DND-41 (cell line): ENCODE data around the gene PRKAR2A.
"Not testable (repeated sequence)": the region's sequence is repeated elsewhere in the genome, so short reads cannot be mapped to it uniquely, and the experiment has no call there.

ENCODE experiments used
- ATAC-seq: fragments of 200-7000 bp; cut with Tn5 transposase; 3 replicates; pipeline ENCODE4 v1.9.1; 2021; ENCODE audit warnings: low read depth; ENCODE audit not compliant: insufficient read depth
- DNase-seq: peaks from one replicate; pipeline ENCODE4 v3.0.0-alpha.2; 2020
- H2AFZ ChIP-seq: 2 replicates; pipeline ENCODE4 v1.6.0; 2012; ENCODE audit warnings: low read depth, low read length
- H3K27ac ChIP-seq: 2 replicates; pipeline ENCODE4 v1.5.1; 2012; ENCODE audit warnings: low read length, inconsistent platforms
- H3K27me3 ChIP-seq: fragments of 200-600 bp; sonication (generic); 2 replicates; pipeline ENCODE4 v1.6.0; 2012; ENCODE audit warnings: low read length, mild to moderate bottlenecking, inconsistent platforms; ENCODE audit not compliant: insufficient read depth, poor library complexity
- H3K36me3 ChIP-seq: 2 replicates; pipeline ENCODE4 v1.5.1; 2012; ENCODE audit warnings: low read length, inconsistent platforms; ENCODE audit not compliant: insufficient read depth
- H3K4me1 ChIP-seq: 2 replicates; pipeline ENCODE4 v1.5.1; 2012; ENCODE audit warnings: mild to moderate bottlenecking, low read length; ENCODE audit not compliant: insufficient read depth
- H3K4me2 ChIP-seq: 2 replicates; pipeline ENCODE4 v1.6.0; 2012; ENCODE audit warnings: mild to moderate bottlenecking, moderate library complexity, low read length, inconsistent platforms; ENCODE audit not compliant: insufficient read depth
- H3K4me3 ChIP-seq, 2 experiments: fragments of 200-600 bp in 1 of 2; shearing (Covaris generic) in 1 of 2; 2 replicates each; pipeline ENCODE4 v1.5.1; 2012 to 2016; ENCODE audit warnings: inconsistent platforms in 2 of 2, low read length in 2 of 2, mild to moderate bottlenecking in 2 of 2, low read depth in 1 of 2, moderate library complexity in 1 of 2
- H3K79me2 ChIP-seq: 2 replicates; pipeline ENCODE4 v1.6.0; 2012; ENCODE audit warnings: low read length, inconsistent platforms; ENCODE audit not compliant: insufficient read depth
- H3K9ac ChIP-seq: 2 replicates; pipeline ENCODE4 v1.6.0; 2012; ENCODE audit warnings: low read depth, mild to moderate bottlenecking, inconsistent platforms, low read length, moderate library complexity
- H3K9me3 ChIP-seq: 2 replicates; pipeline ENCODE4 v1.5.1; 2012; ENCODE audit warnings: low read length, moderate library complexity, mild to moderate bottlenecking, inconsistent platforms; ENCODE audit not compliant: insufficient read depth, severe bottlenecking
- H4K20me1 ChIP-seq: 2 replicates; pipeline ENCODE4 v1.6.0; 2012; ENCODE audit warnings: low read length; ENCODE audit not compliant: insufficient read depth
- CTCF ChIP-seq: IDR thresholded peaks from 2 replicates; pipeline ENCODE4 v1.5.1; 2012; ENCODE audit warnings: borderline replicate concordance, low read length, moderate library complexity, mild to moderate bottlenecking; ENCODE audit not compliant: poor library complexity, severe bottlenecking; ENCODE audit errors: extremely low read depth
- EZH2 ChIP-seq: IDR thresholded peaks from 3 replicates; pipeline ENCODE4 v1.6.1; 2012; ENCODE audit warnings: borderline replicate concordance, low read depth, mild to moderate bottlenecking, moderate library complexity, low read length, inconsistent platforms; ENCODE audit not compliant: severe bottlenecking

The PRKAR2A gene

GRCh38 chr3:48804930-48805329 is 42.7 kb downstream of the PRKAR2A start:
- H3K79me2 ChIP-seq = no peaks in the 10 kb centered on the region
- H3K27ac ChIP-seq = no peak overlapping the region
- TF ChIP-seq EZH2 (no peak), CTCF (no peak)
- no peak for ATAC-seq
- H3K9me3 ChIP-seq = no peaks in the 10 kb centered on the region
- H3K36me3 ChIP-seq = no peaks in the 10 kb centered on the region
- H3K4me3 ChIP-seq = no peak overlapping the region
- H2AFZ ChIP-seq = no peak overlapping the region
- no peak for DNase-seq
- H4K20me1 ChIP-seq = no peaks in the 10 kb centered on the region
- H3K4me1 ChIP-seq = no peaks in the 10 kb centered on the region
- H3K9ac ChIP-seq = no peak overlapping the region
- H3K27me3 ChIP-seq = no peaks in the 10 kb centered on the region
- H3K4me2 ChIP-seq = no peak overlapping the region

- H3K4me2 ChIP-seq, H3K36me3 ChIP-seq, H3K9me3 ChIP-seq, H3K4me3 ChIP-seq, H3K9ac ChIP-seq, H3K4me1 ChIP-seq, H2AFZ ChIP-seq, ATAC-seq, H3K27ac ChIP-seq, H4K20me1 ChIP-seq, H3K27me3 ChIP-seq, DNase-seq, H3K79me2 ChIP-seq: not testable (repeated sequence)
Observed at GRCh38 chr3:48800831-48801230, 46.8 kb downstream of the PRKAR2A start.

- no peak overlapping the region for H3K4me2 ChIP-seq
Observed at GRCh38 chr3:48798998-48799397, 48.7 kb downstream of the PRKAR2A start.

GRCh38 chr3:48797626-48798025 is 50.0 kb downstream of the PRKAR2A start:
- Histone ChIP-seq H3K4me1 (no peaks in the 10 kb centered on the region), H3K79me2 (no peaks in the 10 kb centered on the region), H3K9me3 (no peaks in the 10 kb centered on the region), H3K9ac (no peak overlapping the region), H2AFZ (no peak overlapping the region; the same call in 1 of the 2 replicates), H3K4me3 (no peak overlapping the region), H3K27me3 (no peaks in the 10 kb centered on the region), H3K4me2 (no peak overlapping the region), H3K36me3 (no peaks in the 10 kb centered on the region), H4K20me1 (no peaks in the 10 kb centered on the region), H3K27ac (no peak overlapping the region)
- DNase-seq = no peak
- ATAC-seq = no peak
- TF ChIP-seq CTCF = no peak
- TF ChIP-seq EZH2 = no peak

More at GRCh38 chr3:48798998-48799397, 48.7 kb downstream of the PRKAR2A start:
- Histone ChIP-seq H3K79me2 (no peaks in the 10 kb centered on the region), H3K4me3 (no peak overlapping the region), H2AFZ (no peak overlapping the region), H3K27me3 (no peaks in the 10 kb centered on the region), H3K4me1 (no peaks in the 10 kb centered on the region), H3K9ac (no peak overlapping the region), H4K20me1 (no peaks in the 10 kb centered on the region), H3K27ac (no peak overlapping the region), H3K36me3 (no peaks in the 10 kb centered on the region), H3K9me3 (no peaks in the 10 kb centered on the region)
- ATAC-seq (no peak), DNase-seq (no peak)
- TF ChIP-seq CTCF (no peak), EZH2 (no peak)
